GM13976 (cell line): Measurements from ENCODE around the gene TMEM151A.
"Not testable (repeated sequence)": the region's sequence is repeated elsewhere in the genome, so short reads cannot be mapped to it uniquely, and the experiment has no call there.

Experiments
- DNase-seq: peaks from one replicate; pipeline ENCODE4 v3.0.0; 2012; ENCODE audit warnings: low spot score
- CTCF ChIP-seq: IDR thresholded peaks from 2 replicates; pipeline ENCODE4 v1.5.1; 2012; ENCODE audit warnings: borderline replicate concordance, mild to moderate bottlenecking; ENCODE audit not compliant: insufficient read depth; ENCODE audit errors: extremely low read depth, missing control alignments, control extremely low read depth
- in situ Hi-C: fragments of 300-500 bp; cut with MboI; formaldehyde crosslinking; loops from one replicate; pipeline ENCODE4 v1.12.0; 2022; ENCODE audit warnings: low sequenced_read_pairs, mixed read lengths, inconsistent platforms; ENCODE audit not compliant: unreplicated experiment

TMEM151A gene

GRCh38 chr11:66317723-66318599 is 26.3 kb downstream of the TMEM151A start:
- in situ Hi-C loops = no loop called here
- no peak for DNase-seq
- no peak for TF ChIP-seq CTCF

GRCh38 chr11:66318600-66318970 is 26.9 kb downstream of the TMEM151A start:
- in situ Hi-C loops = no loop called here
- no peak for DNase-seq
- no peak for TF ChIP-seq CTCF

DNA sequence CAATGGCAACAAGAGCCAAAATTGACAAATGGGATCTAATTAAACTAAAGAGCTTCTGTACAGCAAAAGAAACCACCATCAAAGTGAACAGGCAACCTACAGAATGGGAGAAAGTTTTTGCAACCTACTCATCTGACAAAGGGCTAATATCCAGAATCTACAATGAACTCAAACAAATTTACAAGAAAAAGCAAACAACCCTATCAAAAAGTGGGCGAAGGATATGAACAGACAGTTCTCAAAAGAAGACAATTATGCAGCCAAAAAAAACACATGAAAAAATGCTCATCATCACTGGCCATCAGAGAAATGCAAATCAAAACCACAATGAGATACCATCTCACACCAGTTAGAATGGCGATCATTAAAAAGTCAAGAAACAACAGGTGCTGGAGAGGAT is 28.6 kb downstream of the TMEM151A start:
- DNase-seq, in situ Hi-C loops: not testable (repeated sequence)

DNA sequence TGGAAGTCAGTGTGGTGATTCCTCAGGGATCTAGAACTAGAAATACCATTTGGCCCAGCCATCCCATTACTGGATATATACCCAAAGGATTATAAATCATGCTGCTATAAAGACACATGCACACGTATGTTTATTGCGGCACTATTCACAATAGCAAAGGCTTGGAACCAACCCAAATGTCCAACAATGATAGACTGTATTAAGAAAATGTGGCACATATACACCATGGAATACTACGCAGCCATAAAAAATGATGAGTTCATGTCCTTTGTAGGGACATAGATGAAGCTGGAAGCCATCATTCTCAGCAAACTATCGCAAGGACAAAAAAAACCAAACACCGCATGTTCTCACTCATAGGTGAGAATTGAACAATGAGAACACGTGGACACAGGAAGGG is 29.1 kb downstream of the TMEM151A start:
- in situ Hi-C loops, DNase-seq: not testable (repeated sequence)

GRCh38 chr11:66321606-66322005 is 29.9 kb downstream of the TMEM151A start:
- DNase-seq = no peak
- in situ Hi-C loops = no loop called here
- TF ChIP-seq CTCF = no peak

- in situ Hi-C loops = no loop called here
- no peak for TF ChIP-seq CTCF
- no peak for DNase-seq
These were observed 31.2 kb downstream of the TMEM151A start for GRCh38 chr11:66322732-66323427.

DNA sequence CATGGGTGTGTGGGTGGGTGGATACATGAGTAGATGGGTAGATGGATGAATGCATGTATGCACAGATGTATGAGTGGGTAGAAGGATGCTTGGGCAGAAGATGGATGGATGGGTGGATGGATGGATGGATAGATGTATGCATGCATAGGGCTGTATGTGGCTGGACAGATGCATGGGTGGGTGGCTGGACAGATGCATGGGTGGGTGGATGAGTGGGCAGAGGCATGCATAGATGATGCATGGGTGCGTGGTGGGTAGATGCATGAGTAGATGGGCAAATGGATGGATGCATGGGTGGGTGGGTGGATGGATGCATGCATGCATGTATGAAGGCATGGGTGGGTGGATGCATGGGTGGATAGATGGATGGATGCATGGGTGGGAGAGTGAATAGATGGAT is 32.0 kb downstream of the TMEM151A start:
- DNase-seq = no peak
- TF ChIP-seq CTCF = no peak
- in situ Hi-C loops = no loop called here

GRCh38 chr11:66324664-66325063 is 33.0 kb downstream of the TMEM151A start:
- in situ Hi-C loops = no loop called here
- no peak for DNase-seq
- no peak for TF ChIP-seq CTCF
